HepG2 (cell line): Measurements from ENCODE around the gene ZNF557. TPM values are rescaled to one million over a fixed set of nuclear protein-coding genes. Genes with fewer than 3 reads are reported as not detected.
A peak's percentile ranks its signal among the peaks of the same experiment; 100 is the strongest.

Source experiments
- ATAC-seq: fragments of 200-7000 bp; cut with Tn5 transposase; 3 replicates; pipeline ENCODE4 v1.9.1; 2020; ENCODE audit warnings: mild to moderate bottlenecking, moderate library complexity
- BruUV-seq: library from RNA; stranded (reverse); fragments of 400-500 nt; replicated peaks from 2 replicates; lab custom pipeline; 2021; lab: Mats Ljungman, UMichigan
- CTCF ChIA-PET: fragments of 300-600 bp; formaldehyde crosslinking; extraction: SDS; loops from one replicate; lab custom pipeline; 2021; ENCODE audit warnings: low total read pairs, inconsistent platforms, low intra/inter-chr PET ratio; lab: Yijun Ruan, JAX
- POLR2A ChIA-PET: fragments of 350-600 bp; sonication (Branson Sonifier 250); formaldehyde crosslinking; loops from one replicate; lab custom pipeline; 2020; ENCODE audit warnings: antibody characterized with exemption, inconsistent platforms; lab: Yijun Ruan, JAX
- DNase-seq: peaks from one replicate; pipeline ENCODE4 v3.0.0-alpha.2; 2015; ENCODE audit warnings: low spot score
- FAIRE-seq: peaks from 3 replicates; lab custom pipeline; 2011; peaks lifted over from hg19 to GRCh38; lab: Jason Lieb, UNC
- H2AFZ ChIP-seq: one replicate; pipeline ENCODE4 v1.6.1; 2011; ENCODE audit warnings: low read length, inconsistent platforms
- H3K27ac ChIP-seq: fragments of 300-600 bp; 3 replicates; pipeline ENCODE4 v1.8.0; 2011; ENCODE audit warnings: mixed run types, mild to moderate bottlenecking, mixed read lengths, low read length, inconsistent platforms; ENCODE audit not compliant: insufficient read depth; ENCODE audit errors: extremely low read length
- H3K27me3 ChIP-seq, 2 experiments: fragments of 200-600 bp in 1 of 2; 2 replicates in 1 of 2; 3 replicates in 1 of 2; pipeline versions ENCODE4 v1.6.0 to v1.8.0; 2011; ENCODE audit warnings: low read length in 2 of 2, mild to moderate bottlenecking in 2 of 2, moderate library complexity in 2 of 2, inconsistent platforms in 1 of 2; ENCODE audit not compliant: insufficient read depth in 2 of 2, control insufficient read depth in 1 of 2
- H3K36me3 ChIP-seq, 2 experiments: fragments of 200-600 bp in 1 of 2; replicated peaks in 1 of 2; 2 replicates in 1 of 2; 3 replicates in 1 of 2; pipeline versions ENCODE4 v1.5.1 to v1.8.0; 2011; ENCODE audit warnings: low read length in 2 of 2, inconsistent platforms in 1 of 2; ENCODE audit not compliant: insufficient read depth in 2 of 2, control insufficient read depth in 1 of 2
- H3K4me1 ChIP-seq: 2 replicates; pipeline ENCODE4 v1.5.1; 2012; ENCODE audit warnings: low read length, inconsistent platforms; ENCODE audit not compliant: insufficient read depth
- H3K4me2 ChIP-seq: 2 replicates; pipeline ENCODE4 v1.6.0; 2011; ENCODE audit warnings: low read depth, low read length, inconsistent platforms
- H3K4me3 ChIP-seq, 3 experiments: fragments of 200-600 bp in 1 of 3; sonication (generic), shearing (Covaris generic) in 1 of 3; replicated peaks in 1 of 3; 2 replicates each; pipeline ENCODE4 v1.5.1; 2011 to 2016; ENCODE audit warnings: low read length in 3 of 3, inconsistent platforms in 2 of 3, low read depth in 2 of 3, mild to moderate bottlenecking in 2 of 3, control low read depth in 1 of 3, mixed read lengths in 1 of 3; ENCODE audit not compliant: insufficient read depth in 1 of 3
- H3K79me2 ChIP-seq: one replicate; pipeline ENCODE4 v1.6.1; 2011; ENCODE audit warnings: low read length, inconsistent platforms; ENCODE audit not compliant: insufficient read depth
- H3K9ac ChIP-seq: 2 replicates; pipeline ENCODE4 v1.6.0; 2011; ENCODE audit warnings: mild to moderate bottlenecking, low read depth, low read length, inconsistent platforms; ENCODE audit not compliant: insufficient read depth
- H3K9me3 ChIP-seq: 2 replicates; pipeline ENCODE4 v1.5.1; 2012; ENCODE audit warnings: mild to moderate bottlenecking, low read length
- H4K20me1 ChIP-seq: 2 replicates; pipeline ENCODE4 v1.6.0; 2011; ENCODE audit warnings: inconsistent platforms, mild to moderate bottlenecking, low read length, moderate library complexity; ENCODE audit not compliant: insufficient read depth
- AGO2 ChIP-seq: fragments of 200-400 bp; formaldehyde crosslinking; optimal IDR thresholded peaks from 2 replicates; pipeline ENCODE3; 2017; ENCODE audit warnings: mild to moderate bottlenecking, low read depth, low read length, moderate library complexity
- CBX2 ChIP-seq, 2 experiments: fragments of 200-600 bp in 1 of 2; sonication (generic); formaldehyde crosslinking in 1 of 2; IDR thresholded peaks; 2 replicates each; pipeline versions ENCODE4 v1.7.0 to v1.8.1; 2018 to 2022; ENCODE audit warnings: low read depth in 2 of 2, low read length in 1 of 2, mild to moderate bottlenecking in 1 of 2, missing genetic modification reagents in 1 of 2
- RBFOX2 ChIP-seq: fragments of 200-400 bp; formaldehyde crosslinking; IDR thresholded peaks from 2 replicates; pipeline ENCODE4 v1.6.1; 2017; ENCODE audit warnings: low read depth, mild to moderate bottlenecking, low read length
- SP1 ChIP-seq, 2 experiments: fragments of 450-650 bp in 1 of 2; sonication (generic) in 1 of 2; formaldehyde crosslinking in 1 of 2; IDR thresholded peaks; 2 replicates each; pipeline versions ENCODE4 v1.4.0 to v1.6.1; 2016 to 2020; ENCODE audit warnings: missing genetic modification reagents in 1 of 2
- SRSF1 ChIP-seq: fragments of 200-400 bp; formaldehyde crosslinking; optimal IDR thresholded peaks from 2 replicates; pipeline ENCODE3; 2017; ENCODE audit warnings: mild to moderate bottlenecking, low read depth, low read length, moderate library complexity
- STAG1 ChIP-seq: sonication (generic); formaldehyde crosslinking; IDR thresholded peaks from 2 replicates; pipeline ENCODE4 v1.4.0; 2020; ENCODE audit warnings: missing genetic modification reagents
- ZMYM4 ChIP-seq: sonication (generic); formaldehyde crosslinking; IDR thresholded peaks from 2 replicates; pipeline ENCODE4 v1.8.1; 2023; ENCODE audit warnings: mild to moderate bottlenecking, missing genetic modification reagents
- ZNF430 ChIP-seq: sonication (generic); formaldehyde crosslinking; IDR thresholded peaks from 2 replicates; pipeline ENCODE4 v1.9.0; 2021; ENCODE audit warnings: mild to moderate bottlenecking, missing genetic modification reagents
- ZNF720 ChIP-seq: sonication (generic); formaldehyde crosslinking; IDR thresholded peaks from 2 replicates; pipeline ENCODE4 v1.4.0; 2020; ENCODE audit warnings: missing genetic modification reagents
- ZSCAN20 ChIP-seq: sonication (generic); formaldehyde crosslinking; IDR thresholded peaks from 2 replicates; pipeline ENCODE4 v1.4.0; 2020; ENCODE audit warnings: missing genetic modification reagents, mild to moderate bottlenecking, borderline replicate concordance
- WGBS: methylation state at CpG from one replicate; pipeline ENCODE4 v1.1.6; 2017; ENCODE audit warnings: low lambda C conversion rate; 5-methylcytosine and 5-hydroxymethylcytosine counted together
- in situ Hi-C: cut with HindIII; loops from 2 replicates; pipeline ENCODE4 v1.10.0; 2017; ENCODE audit warnings: low pct_unique_long_range_greater_than_20kb; ENCODE audit not compliant: extremely low pct_ligation_motif_present
- intact Hi-C: fragments of 100-400 bp; cut with micrococcal nuclease; formaldehyde crosslinking; loops from one replicate; pipeline ENCODE4 v1.10.0; 2022; ENCODE audit not compliant: unreplicated experiment
- polyA plus RNA-seq, 8 experiments: library from polyadenylated mRNA; depleted of rRNA in 3 of 8; stranded (reverse) in 7 of 8; unstranded in 1 of 8; fragments of >200 nt; fragmentation: Illumina TruSeq in 4 of 8; extraction: Trizol in 4 of 8; gene quantifications; 2 replicates each; pipeline versions ENCODE4 v1.2.1 to v1.2.3, GENCODE V29; 2011 to 2016; ENCODE audit warnings: low read depth in 4 of 8, missing spikeins in 1 of 8, mixed read lengths in 1 of 8; ENCODE audit not compliant: insufficient read depth in 1 of 8
- total RNA-seq, 5 experiments: library from RNA; depleted of rRNA; stranded (reverse); fragments of >200 nt; fragmentation: Illumina TruSeq; extraction: Trizol; gene quantifications; 2 replicates each; pipeline ENCODE4 v1.2.3, GENCODE V29; 2016; ENCODE audit warnings: low read depth in 1 of 5
- TF ChIP-seq, protein P1 (sequence below): sonication (generic); formaldehyde crosslinking; IDR thresholded peaks from 2 replicates; pipeline ENCODE4 v1.5.1; 2020; ENCODE audit warnings: mild to moderate bottlenecking, missing genetic modification reagents, moderate library complexity

ZNF557 gene
- total and polyA plus RNA-seq, 2 of the 13 experiments (the other 11 are each of a cell fraction or from before 2014, with no cell fraction given), result 2.1 to 7.8 TPM

- no peaks in the 10 kb centered on the region; a peak in 1 of 5 replicates for H3K27me3 ChIP-seq
- WGBS, result 97% methylated on average over 24 of the region's 29 CpGs
- no TSS peak for BruUV-seq
- H2AFZ ChIP-seq, result no peak overlapping the region
- H4K20me1 ChIP-seq, result no peaks in the 10 kb centered on the region
- no peak for ATAC-seq
- H3K27ac ChIP-seq, result no peak overlapping the region
- in situ Hi-C loops (no loop called here), intact Hi-C loops (no loop called here)
- H3K4me3 ChIP-seq, result no peak overlapping the region
- peaks cover 21% of the 10 kb centered on the region for H3K9me3 ChIP-seq
- no peak overlapping the region for H3K4me2 ChIP-seq
- POLR2A ChIA-PET, result no interaction called here
- no peak for DNase-seq
- CTCF ChIA-PET, result no interaction called here
- H3K9ac ChIP-seq, result no peak overlapping the region
- peaks cover 8% of the 10 kb centered on the region for H3K4me1 ChIP-seq
- no peak for FAIRE-seq
- TF ChIP-seq CBX2 (IDR thresholded peaks at IDR 0.05; ENCODE audit: low read depth, low read length), result no peak
- TF ChIP-seq CBX2 (CRISPR knock-in tag; IDR thresholded peaks at IDR 0.05; ENCODE audit: low read depth), result no peak
- no peak for TF ChIP-seq ZNF430 (CRISPR knock-in tag)
- no peak for TF ChIP-seq STAG1 (CRISPR knock-in tag)
- TF ChIP-seq, protein P1, sequence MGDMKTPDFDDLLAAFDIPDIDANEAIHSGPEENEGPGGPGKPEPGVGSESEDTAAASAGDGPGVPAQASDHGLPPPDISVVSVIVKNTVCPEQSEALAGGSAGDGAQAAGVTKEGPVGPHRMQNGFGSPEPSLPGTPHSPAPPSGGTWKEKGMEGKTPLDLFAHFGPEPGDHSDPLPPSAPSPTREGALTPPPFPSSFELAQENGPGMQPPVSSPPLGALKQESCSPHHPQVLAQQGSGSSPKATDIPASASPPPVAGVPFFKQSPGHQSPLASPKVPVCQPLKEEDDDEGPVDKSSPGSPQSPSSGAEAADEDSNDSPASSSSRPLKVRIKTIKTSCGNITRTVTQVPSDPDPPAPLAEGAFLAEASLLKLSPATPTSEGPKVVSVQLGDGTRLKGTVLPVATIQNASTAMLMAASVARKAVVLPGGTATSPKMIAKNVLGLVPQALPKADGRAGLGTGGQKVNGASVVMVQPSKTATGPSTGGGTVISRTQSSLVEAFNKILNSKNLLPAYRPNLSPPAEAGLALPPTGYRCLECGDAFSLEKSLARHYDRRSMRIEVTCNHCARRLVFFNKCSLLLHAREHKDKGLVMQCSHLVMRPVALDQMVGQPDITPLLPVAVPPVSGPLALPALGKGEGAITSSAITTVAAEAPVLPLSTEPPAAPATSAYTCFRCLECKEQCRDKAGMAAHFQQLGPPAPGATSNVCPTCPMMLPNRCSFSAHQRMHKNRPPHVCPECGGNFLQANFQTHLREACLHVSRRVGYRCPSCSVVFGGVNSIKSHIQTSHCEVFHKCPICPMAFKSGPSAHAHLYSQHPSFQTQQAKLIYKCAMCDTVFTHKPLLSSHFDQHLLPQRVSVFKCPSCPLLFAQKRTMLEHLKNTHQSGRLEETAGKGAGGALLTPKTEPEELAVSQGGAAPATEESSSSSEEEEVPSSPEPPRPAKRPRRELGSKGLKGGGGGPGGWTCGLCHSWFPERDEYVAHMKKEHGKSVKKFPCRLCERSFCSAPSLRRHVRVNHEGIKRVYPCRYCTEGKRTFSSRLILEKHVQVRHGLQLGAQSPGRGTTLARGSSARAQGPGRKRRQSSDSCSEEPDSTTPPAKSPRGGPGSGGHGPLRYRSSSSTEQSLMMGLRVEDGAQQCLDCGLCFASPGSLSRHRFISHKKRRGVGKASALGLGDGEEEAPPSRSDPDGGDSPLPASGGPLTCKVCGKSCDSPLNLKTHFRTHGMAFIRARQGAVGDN, result no peak
- TF ChIP-seq ZMYM4 (CRISPR knock-in tag), result no peak
- peak; percentile 50 for TF ChIP-seq AGO2
- TF ChIP-seq SRSF1, result no peak
- no peak for TF ChIP-seq SP1 (IDR thresholded peaks at IDR 0.05)
- no peak for TF ChIP-seq SP1 (CRISPR knock-in tag; IDR thresholded peaks at IDR 0.05)
- TF ChIP-seq RBFOX2, result peak; percentile 58; the same call in 1 of the 2 replicates
- no peak for TF ChIP-seq ZNF720 (CRISPR knock-in tag)
- TF ChIP-seq ZSCAN20 (CRISPR knock-in tag), result no peak
- peaks cover 11% of the 10 kb centered on the region for H3K79me2 ChIP-seq
- H3K36me3 ChIP-seq, result peaks cover 13 to 66% of the 10 kb centered on the region in 2 experiments
These were observed 5.3 kb downstream of the ZNF557 start for GRCh38 chr19:7074705-7075282.
